ENCODE measurements around the gene ZSWIM1.
"Not testable (repeated sequence)": the region's sequence is repeated elsewhere in the genome, so short reads cannot be mapped to it uniquely, and the experiment has no call there.

The ZSWIM1 gene

GRCh38 chr20:45887346-45887715 lies 6.3 kb downstream of the ZSWIM1 start, which contains the start of gene SPATA25:
Gene SPATA25 (minus strand): TSS chr20:45887622. CDS start chr20:45887590, 32 bp downstream.
- DNase-seq: no peak

- no peak for DNase-seq
Measured at GRCh38 chr20:45888681-45889080, 7.7 kb downstream of the ZSWIM1 start.

DNA sequence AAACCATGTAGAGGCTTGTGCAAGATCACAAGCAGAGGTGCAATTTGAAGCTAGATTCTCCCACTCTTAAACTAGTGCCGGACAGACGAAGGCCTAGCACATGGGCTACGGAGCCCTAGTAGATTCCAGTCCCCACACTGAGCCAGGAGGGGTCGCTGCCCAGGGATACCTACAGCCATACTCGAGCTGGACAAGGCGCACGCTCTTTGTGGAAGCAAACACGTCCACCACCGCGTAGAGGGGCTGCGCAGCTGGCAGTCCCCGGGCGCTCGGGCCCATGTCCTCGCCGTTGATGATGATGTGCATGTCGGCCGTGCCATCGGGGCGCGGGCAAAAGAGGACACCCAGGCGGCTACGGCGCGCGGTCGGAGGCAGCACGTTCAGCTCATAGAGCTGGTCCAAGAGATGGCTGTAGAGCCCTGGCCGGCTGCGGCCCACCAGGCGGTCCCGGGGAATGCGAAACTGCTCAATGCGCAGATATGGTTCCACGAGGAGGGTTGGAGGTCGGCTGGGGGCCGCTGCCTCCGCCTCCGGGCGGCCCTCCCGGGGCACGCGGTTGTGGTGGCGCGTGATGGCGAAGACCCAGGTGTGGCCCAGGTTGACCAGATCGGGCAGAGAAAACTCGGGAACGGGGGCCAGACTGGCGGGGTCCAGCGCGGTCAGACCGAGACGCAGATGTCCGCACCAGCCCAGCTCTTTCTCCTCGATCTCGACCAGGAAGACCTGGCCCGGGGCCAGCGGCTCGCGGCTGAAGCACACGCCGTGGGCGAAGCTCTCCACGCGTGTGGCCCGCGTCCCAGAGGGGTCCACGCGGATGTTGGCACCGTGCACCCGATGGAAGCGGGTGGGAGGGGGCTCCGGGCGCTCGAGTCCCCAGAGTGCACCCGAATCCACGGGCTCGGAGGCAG lies 9.3 kb downstream of the ZSWIM1 start:
- DNase-seq: peak in 52 of 56 donors; percentile 14 to 76 (median 46)

GRCh38 chr20:45890985-45891983 lies 10.3 kb downstream of the ZSWIM1 start, which contains the start of the genes CTSA and NEURL2:
Gene CTSA (plus strand): TSS chr20:45891335. CDS start chr20:45891569, 234 bp downstream.
Gene NEURL2 (minus strand): TSS chr20:45891208. CDS start chr20:45890991, 217 bp downstream.
- peak; percentile 41 to 94 (median 82) for DNase-seq

GRCh38 chr20:45892049-45892825 lies 11.2 kb downstream of the ZSWIM1 start:
- peak in 2 of 56 donors; percentile 14 to 19 for DNase-seq

GRCh38 chr20:45892828-45893500 lies 11.9 kb downstream of the ZSWIM1 start:
- no peak for DNase-seq

GRCh38 chr20:45893831-45894230 lies 12.8 kb downstream of the ZSWIM1 start:
- no peak for DNase-seq

- DNase-seq: no peak
Measured at GRCh38 chr20:45894797-45895196, 13.8 kb downstream of the ZSWIM1 start.

DNA sequence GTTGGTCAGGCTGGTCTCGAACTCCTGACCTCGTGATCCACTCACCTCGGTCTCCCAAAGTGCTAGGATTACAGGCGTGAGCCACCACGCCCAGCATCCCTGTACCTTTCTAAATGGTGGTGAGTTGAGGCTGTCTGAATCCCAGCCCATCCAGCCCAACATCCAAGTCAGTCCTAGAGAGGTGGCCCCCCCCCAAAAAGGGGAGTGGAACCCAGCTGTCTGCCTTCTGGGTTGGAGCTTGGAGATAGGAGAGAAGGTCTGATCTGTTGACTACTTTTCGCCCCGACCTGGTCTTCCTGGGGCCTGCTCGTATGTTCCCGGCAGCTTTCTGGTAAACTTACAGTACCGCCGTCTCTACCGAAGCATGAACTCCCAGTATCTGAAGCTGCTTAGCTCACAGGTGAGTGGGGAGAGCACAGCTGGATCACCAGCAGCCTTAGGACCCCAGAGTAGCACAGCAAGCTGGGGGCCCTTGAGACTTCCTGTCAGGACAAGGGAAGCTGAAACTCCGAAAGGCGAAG lies 15.7 kb downstream of the ZSWIM1 start:
- DNase-seq: no peak

GRCh38 chr20:45897289-45897688 lies 16.3 kb downstream of the ZSWIM1 start:
- no peak for DNase-seq

DNA sequence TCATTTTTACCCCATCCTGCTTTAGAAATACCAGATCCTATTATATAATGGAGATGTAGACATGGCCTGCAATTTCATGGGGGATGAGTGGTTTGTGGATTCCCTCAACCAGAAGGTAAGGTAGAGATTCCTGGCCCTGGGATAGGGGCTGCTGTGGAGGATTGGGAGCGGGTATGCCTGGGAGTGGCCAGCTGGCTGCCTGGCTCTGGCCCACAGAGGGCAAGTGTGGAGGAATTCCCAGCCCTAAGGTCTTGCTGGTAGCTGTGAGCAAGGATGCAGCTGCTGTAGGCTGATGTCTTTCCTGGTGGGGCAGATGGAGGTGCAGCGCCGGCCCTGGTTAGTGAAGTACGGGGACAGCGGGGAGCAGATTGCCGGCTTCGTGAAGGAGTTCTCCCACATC lies 16.7 kb downstream of the ZSWIM1 start:
- no peak for DNase-seq

- no peak for DNase-seq
Measured at GRCh38 chr20:45898285-45898684, 17.3 kb downstream of the ZSWIM1 start.

GRCh38 chr20:45899046-45899835 lies 18.2 kb downstream of the ZSWIM1 start:
- DNase-seq: no peak

DNA sequence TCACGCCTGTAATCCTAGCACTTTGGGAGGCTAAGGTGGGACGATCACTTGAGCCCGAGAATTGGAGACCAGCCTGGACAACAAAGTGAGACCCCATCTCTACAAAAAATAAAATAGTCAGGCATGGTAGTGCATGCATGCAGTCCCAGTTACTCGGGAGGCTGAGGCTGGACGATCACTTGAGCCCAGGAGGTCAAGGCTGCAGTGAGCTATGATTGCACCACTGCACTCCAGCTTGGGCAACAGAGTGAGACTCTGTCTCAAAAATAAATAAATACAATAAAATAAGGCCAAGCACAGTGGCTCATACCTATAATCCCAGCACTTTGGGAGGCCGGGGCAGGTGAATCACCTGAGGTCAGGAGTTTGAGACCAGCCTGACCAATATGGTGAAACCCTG lies 20.3 kb downstream of the ZSWIM1 start:
- not testable (repeated sequence) for DNase-seq

DNA sequence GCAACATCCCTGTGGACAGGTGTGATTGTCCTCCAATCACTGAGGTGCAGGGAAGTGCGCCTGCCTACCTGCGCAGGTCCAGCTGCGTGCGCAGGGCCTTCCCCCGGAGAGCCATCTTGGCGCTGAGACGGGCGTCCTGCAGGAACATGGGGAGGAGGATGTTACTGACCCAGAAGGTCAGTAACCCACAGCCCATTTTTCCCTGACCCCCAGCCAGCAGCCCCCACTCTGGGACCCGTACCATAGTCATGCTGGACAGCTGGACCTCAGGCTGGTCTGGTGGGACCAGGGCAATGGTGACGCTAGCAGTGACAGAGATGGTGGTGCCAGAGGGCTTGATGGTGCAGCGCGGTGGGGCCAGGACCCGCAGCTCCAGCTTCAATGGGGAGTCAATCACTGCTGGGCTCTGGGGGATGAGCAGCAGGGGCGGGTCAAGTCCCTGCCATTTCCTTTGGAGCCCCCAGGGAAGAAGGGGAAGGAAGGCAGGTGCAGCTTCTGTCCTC lies 21.2 kb downstream of the ZSWIM1 start:
- DNase-seq: no peak

- DNase-seq: no peak
Measured at GRCh38 chr20:45904583-45905504, 23.8 kb downstream of the ZSWIM1 start.

DNA sequence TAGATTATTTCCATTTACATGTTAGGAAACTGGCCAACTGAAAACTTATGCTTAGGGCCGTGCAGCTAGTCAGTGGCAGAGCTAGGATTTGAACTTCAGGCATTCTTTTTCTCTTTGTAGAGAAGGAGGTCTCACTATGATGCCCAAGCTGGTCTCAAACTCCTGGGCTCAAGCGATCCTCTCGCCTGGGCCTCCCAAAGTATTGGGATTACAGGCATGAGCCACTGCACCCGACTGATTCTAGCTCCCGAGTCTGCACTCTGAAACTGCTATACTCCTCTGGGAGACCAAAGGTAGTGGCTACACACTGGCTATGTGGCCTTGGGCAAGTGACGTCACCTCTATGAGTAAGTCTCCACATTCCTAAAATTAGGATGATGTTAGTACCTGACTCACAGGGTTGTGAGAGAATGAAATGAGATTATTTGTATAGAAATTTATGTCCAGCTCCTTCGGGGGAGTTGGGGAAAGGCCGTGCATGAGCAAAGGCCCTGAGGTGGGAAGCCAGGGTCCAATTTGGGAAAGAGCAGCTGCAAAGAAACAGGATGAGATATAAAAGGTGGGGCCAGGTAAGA lies 24.6 kb downstream of the ZSWIM1 start:
- no peak for DNase-seq
